GM19023 (cell line): ENCODE measurements around the gene SLC35G1.

Experiments used
- ATAC-seq: cut with Tn5 transposase; IDR thresholded peaks from one replicate; pipeline ENCODE4 v1.9.1; 2021; ENCODE audit warnings: mild to moderate bottlenecking, moderate library complexity; ENCODE audit not compliant: unreplicated experiment

The SLC35G1 gene

GRCh38 chr10:93875032-93875358, 18.8 kb upstream of the SLC35G1 start:
- ATAC-seq = no peak

GRCh38 chr10:93876381-93876780, 17.4 kb upstream of the SLC35G1 start:
- no peak for ATAC-seq

GRCh38 chr10:93879273-93879672, 14.5 kb upstream of the SLC35G1 start:
- no peak for ATAC-seq

DNA sequence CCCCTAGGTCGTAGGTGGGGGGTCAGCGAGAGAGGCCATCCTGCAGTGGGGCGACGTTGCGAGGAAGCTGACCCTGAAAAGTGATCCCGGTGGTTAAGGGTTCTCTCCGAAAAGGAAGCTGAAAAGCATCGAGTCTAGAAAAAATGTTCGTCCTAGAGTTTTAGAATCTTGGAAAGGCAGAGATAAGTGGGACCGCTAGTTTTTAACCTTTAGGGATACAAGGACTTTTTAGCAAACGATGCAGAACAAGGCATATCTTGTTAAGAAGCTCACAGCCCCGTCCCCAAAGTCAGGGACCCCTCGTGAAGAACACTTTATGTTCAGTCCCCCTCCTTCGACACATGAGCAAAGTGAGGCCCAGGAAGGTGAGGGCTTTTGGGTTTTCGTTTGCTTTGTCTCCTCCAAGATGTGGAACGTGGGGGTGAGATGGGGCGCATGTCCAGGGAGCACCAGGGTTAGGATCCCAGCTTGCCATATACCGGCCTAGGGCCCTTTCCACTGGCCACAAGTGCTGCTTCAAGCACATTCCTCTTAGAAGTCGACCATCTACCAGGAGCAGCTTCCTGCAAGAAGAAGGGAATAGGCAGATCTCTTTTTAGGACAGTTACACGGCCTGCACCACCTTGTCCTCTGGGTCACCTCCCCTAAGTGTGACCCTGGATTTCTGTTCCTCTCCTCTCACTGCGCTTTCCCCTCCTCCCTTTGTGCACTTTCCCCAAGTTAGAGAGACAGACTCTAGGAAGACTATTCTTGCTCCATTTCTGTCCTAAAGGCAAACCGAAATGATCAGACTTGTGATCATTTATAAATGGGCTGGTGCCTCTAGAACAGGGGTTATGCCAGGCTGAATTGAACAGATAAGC, 969 bp downstream of the SLC35G1 start:
- ATAC-seq = no peak

DNA sequence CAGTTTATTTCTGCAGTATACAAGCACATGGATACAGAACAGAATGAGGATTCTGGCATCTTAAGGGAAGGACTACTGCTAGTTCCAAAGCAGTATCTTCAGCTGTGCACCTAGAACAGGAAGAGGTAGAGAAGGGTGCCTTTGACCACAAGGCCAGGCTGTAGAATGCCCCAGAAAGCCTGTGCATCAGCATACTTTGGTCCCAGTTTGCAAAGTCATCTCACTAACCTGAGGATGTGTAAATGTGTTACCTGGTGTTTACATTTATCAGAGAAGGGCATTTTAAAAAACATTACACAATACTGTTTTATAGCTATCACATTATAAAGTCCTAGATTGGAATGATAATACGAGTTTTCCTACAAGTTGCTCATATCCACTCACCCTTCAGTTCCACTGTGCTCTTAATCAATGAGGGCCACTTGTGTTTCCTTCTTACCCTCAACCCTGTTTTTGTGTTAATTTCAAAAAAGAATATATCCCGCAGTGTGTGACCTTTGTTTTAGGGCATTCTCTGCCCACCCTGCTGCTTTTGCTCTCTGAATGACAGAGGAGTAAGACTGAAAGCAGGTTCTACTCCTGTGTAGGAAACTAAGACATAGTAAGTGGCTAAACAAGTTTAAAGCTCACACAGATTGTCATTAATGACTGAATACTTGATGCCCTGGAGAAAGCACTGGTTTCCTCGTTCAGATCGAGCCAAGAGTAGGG, 3.4 kb downstream of the SLC35G1 start:
- ATAC-seq = no peak

GRCh38 chr10:93899109-93899508, 5.3 kb downstream of the SLC35G1 start:
- no peak for ATAC-seq

DNA sequence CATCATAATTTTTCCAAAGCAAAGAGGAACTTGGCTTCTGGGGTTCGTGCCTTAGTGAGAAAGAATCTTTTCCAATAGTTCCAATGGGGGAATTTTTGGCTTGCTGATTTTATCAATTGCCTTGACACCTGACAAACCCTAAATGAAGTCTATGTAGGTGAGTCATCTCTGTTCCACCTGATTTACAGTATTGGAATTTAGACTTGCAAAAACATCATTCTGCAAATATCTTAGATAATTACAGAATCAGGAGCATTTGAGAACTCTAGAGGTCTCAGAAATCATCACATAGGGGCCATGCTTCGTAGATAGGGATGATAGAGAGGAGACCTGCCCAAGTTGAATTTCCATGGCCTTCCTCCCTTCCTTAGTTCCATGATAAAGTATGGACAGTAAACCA, 9.3 kb downstream of the SLC35G1 start:
- ATAC-seq = no peak

DNA sequence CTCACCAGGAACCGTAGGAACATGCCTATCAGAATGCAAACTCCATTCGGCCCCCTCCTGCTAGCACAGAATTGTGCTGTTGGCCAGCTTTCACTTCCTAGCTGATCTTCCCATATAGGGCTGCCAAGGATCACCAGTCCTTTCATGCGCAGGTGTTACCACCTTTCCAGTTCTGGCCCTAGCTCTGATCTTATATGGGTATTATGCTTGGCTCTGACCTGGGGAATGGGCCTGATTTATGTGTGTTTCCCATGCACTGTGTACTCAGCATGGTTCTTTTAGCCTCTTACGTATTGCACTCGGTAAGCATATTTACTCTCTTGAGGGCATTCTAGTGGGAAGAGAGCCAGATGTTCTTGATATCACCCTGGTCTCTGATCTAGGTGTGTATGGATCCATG, 11.1 kb downstream of the SLC35G1 start:
- no peak for ATAC-seq

DNA sequence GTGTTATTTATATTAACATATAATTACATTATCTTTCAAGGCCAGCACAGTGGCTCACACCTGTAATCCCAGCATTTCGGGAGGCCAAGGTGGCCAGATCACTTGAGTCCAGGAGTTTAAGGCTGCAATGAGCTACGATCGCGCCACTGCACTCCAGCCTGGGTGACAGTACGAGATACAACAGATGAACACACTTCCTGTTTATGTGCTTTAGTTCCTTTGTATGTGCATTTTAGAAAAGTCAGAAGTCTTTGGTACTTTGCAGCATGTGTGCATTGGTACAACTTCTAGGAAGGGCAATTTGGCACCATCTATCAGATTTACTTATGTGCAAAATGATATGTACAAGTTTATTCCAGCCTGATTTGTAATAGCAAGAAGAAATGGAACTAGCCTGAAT, 13.3 kb downstream of the SLC35G1 start:
- ATAC-seq = no peak

GRCh38 chr10:93911866-93912265, 18.1 kb downstream of the SLC35G1 start:
- no peak for ATAC-seq

GRCh38 chr10:93912444-93912843, 18.7 kb downstream of the SLC35G1 start:
- no peak for ATAC-seq

DNA sequence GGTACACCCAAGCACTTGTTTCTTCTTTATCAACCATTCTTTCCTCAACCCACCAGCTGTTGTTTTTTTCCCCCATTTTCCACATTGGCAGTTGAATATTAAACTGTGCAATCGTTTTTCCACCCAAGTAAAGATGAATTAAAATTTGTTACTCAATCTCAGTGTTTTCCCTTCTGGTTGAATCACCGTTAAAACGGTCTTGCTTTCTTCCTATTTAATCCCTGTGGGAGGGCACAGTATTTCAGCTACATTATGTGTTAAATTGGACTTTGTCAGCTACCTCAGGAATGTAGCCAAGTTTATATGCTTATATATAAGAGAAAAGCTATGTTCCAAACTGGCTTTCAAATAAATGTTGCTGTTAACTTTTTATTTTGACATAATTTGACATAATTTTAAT, 19.9 kb downstream of the SLC35G1 start:
- ATAC-seq = no peak

DNA sequence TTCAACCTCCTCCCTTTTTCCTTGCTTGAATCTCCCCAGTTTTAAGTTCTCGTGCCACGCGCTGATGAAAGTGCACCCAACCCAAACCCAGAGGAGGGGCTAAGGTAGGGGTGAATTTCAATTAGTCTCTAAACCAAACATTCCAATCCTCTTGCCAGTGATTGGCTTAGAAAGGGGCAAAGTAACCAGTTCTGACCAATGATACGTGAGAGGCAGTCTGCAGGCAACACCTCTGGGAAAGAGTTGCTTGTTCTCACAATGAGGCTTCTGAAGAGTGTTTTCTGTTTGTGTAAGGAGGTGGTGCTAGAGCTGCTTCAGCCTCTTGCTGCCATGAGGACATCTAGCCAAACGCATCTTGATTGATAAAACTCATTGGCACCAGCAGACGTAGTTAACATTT, 21.8 kb downstream of the SLC35G1 start:
- no peak for ATAC-seq

DNA sequence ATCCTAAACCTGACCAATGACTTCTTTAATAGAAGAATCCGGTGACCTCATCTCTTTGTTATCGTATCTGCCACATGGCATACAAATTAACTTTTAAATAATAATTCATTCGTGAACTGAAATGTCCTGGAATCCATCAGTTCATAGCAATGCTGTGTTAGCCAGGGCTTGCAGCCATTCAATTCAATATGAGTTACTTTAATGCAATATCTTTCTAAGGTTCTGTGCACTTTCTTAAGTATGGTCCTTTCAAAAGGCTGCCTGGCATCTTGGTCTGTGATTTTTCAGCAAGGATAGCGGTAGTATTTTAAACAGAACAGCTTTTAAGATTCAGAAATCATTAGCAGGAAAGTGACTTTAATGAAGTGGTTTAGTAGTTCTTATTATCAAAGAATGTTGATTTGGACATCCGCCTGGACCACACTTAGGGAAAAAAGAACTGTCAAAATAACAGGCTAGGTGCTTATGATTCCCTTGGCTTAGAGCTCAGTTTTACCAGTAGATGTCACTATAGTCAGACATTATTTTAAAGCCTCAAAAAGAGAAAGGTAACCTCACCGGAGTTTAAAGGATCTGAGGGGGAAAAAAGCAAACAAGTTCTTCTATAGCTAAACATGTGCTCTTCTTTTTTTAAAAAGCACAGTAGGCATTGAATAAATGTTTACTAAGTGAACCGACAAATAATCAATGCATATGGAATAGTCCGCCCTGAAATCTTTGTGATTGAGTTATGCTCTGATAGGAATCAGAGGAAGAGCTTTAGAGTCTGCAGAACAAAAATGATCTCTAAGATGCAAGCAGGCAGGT, 22.7 kb downstream of the SLC35G1 start:
- no peak for ATAC-seq

GRCh38 chr10:93917064-93917391, 23.2 kb downstream of the SLC35G1 start:
- ATAC-seq = no peak

DNA sequence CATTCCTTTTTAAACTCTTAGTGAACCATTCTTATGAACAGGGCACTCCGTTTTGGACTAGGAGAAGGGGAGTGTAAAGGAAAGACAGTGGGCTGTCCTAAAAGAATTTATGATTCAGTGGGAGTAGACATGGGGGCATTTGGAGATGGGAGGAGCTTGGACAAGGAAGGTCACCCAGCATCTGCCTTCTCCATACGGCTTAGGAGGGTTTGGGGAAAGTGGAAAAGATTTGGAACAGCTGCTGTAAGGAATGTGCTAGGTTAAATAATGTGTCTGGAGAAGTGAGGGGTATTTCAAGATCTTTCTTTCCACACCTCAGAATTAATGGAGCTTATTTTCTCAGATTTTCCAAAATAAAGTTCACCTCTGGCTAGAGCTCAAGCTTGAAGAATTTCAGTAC, 24.0 kb downstream of the SLC35G1 start:
- no peak for ATAC-seq

DNA sequence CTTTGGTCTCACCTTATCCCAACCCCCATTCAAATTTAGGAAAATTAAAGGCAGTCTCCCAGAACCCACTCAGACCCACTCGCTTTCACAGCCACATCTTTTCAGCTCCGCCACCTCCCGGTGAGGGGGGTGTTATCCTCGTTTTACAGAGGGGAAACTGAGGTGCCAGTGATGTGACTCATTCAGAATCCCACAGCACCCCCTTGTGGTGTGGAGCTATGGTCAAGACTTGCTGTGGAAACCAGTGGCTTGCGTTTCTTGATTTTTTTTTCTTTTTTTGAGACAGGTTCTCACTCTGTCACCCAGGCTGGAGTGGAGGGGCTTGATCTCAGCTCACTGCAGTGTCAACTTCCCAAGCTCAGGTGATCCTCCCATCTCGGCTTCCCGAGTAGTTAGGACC, 27.6 kb downstream of the SLC35G1 start:
- ATAC-seq = no peak

- no peak for ATAC-seq
Measured at GRCh38 chr10:93926613-93927012, 32.8 kb downstream of the SLC35G1 start.

GRCh38 chr10:93938140-93938539, 44.4 kb downstream of the SLC35G1 start:
- no peak for ATAC-seq

- ATAC-seq = no peak
Measured at GRCh38 chr10:93940881-93941280, 47.1 kb downstream of the SLC35G1 start.

- no peak for ATAC-seq
Measured at GRCh38 chr10:93941606-93942005, 47.8 kb downstream of the SLC35G1 start.

DNA sequence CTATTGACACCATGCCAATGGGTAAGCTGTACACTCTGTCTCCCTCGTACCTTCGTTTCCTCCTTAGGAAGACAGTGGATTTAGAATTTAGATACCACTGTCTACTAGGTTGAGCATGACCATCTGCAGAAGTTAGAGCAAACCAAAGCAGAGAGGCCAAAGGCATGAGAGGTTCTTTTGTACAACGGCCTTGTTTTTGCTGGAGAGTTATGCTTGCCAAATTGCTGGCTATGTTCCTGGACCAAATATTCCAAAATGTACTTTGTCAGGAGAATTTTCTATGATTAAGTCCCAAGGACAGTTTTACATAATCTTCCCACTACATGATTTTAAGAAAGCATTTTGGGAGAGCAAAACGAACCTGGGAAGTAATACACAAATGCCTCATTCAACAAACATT, 52.0 kb downstream of the SLC35G1 start:
- ATAC-seq = no peak
